ENCODE measurements around the gene TGFB2.
A peak's percentile ranks its signal among the peaks of the same experiment; 100 is the strongest.

TGFB2 gene

DNA sequence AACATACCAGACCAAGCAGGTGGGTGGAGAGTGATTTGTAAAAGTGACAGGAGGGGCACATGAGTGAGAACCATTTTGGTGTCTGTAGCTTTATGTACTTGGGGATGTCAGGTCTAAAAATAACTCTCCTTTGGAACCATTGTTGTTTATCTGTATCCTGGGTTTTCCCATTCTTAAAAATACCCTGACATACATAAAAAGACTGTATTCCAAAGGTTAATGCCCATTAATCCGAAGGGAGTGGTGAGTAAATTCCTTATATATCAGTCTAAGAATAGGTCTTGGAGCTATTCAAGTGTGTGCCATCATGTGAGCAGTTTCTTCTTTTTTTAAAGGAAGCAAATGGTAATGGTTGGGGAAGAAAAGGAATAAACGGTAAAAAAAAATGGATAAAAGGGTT is 117.5 kb downstream of the TGFB2 start:
- peak overlapping the region; percentile 98 for H2AFZ ChIP-seq (ENCODE audit: low read length, unreplicated experiment)
- no peaks in the 10 kb centered on the region for H3K79me2 ChIP-seq (ENCODE audit: control insufficient read depth, insufficient read depth, low read length, unreplicated experiment)
- no peak overlapping the region for H3K4me3 ChIP-seq (ENCODE audit: low read depth, low read length)
- H3K27me3 ChIP-seq (ENCODE audit: insufficient read depth, low read length): no peaks in the 10 kb centered on the region
- peak overlapping the region; percentile 91 for H3K27ac ChIP-seq (ENCODE audit: low read depth, low read length)
- H3K36me3 ChIP-seq (ENCODE audit: insufficient read depth, low read length): no peaks in the 10 kb centered on the region
- peaks cover 53% of the 10 kb centered on the region for H3K4me1 ChIP-seq (ENCODE audit: control insufficient read depth, insufficient read depth, low read length, unreplicated experiment)

DNA sequence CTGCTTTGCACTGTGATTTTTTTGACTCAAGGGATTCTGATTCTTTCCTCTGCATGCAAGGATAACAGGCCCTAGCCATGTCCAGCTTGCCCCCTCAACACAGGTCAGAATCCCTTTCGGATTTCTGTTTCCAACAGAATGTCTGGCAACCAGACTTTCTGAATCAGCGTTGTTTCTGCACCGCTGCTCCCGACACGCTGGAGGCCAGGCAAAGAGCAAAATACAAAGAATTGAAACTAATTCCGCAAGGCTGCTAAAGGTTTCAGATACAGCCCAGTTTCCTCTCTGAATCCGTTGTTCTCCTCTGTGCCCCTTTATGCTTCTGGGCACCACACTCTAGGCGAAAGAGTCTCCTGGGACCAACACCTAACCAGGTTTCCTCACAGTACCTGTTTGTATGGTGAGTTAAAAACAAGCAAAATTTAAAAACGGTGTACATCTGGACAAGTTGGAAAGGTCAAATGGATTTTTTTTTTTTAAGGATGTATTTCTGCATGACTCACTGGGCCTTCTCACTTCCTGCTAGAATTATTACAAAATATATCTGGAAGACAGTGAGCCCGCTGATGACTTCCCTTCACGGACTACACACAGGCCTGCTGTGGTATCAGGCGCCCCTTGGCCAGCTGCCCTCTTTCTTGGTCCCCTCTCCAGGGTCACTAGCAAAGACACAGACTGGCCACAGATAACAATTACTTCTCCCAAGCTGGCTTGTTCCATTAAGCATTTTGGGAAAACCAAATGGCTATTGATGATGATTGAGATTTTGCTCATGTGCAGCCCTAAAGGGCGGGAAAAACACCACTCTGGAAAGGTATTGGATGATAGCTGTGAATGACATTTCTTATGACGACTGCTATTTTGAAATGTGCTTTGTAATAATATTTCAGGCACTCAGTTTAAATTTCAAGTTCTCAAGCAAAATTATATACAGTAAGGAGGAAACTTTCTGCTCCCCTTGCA is 118.3 kb downstream of the TGFB2 start:
- no peaks in the 10 kb centered on the region for H3K36me3 ChIP-seq (ENCODE audit: insufficient read depth, low read length)
- no peaks in the 10 kb centered on the region for H3K27me3 ChIP-seq (ENCODE audit: insufficient read depth, low read length)
- peak overlapping the region; percentile 91 for H3K27ac ChIP-seq (ENCODE audit: low read depth, low read length)
- peaks cover 53% of the 10 kb centered on the region for H3K4me1 ChIP-seq (ENCODE audit: control insufficient read depth, insufficient read depth, low read length, unreplicated experiment)
- peak overlapping the region; percentile 65 for H3K4me3 ChIP-seq (ENCODE audit: low read depth, low read length)
- H3K79me2 ChIP-seq (ENCODE audit: control insufficient read depth, insufficient read depth, low read length, unreplicated experiment): no peaks in the 10 kb centered on the region
- peak overlapping the region; percentile 98 for H2AFZ ChIP-seq (ENCODE audit: low read length, unreplicated experiment)

DNA sequence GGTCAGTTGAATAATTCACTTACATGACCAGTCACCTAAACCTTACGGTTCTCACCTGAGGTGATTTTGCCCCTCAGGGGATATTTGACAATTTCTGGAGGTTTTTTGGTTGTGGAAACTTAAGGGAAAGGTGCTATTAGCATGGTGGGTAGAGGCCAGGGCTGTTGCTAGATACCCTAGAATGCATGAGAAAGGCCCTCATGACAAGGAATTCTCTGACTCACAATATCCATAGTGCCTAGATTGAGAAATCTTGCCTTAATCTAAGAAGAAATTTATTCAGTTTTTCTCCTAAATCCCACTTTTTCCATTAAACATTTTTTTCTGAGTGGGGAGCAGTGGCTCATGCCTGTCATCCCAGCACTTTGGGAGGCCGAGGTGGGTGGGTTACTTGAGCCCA is 119.7 kb downstream of the TGFB2 start:
- Histone ChIP-seq H3K79me2 (ENCODE audit: control insufficient read depth, insufficient read depth, low read length, unreplicated experiment) (no peaks in the 10 kb centered on the region), H3K36me3 (ENCODE audit: insufficient read depth, low read length) (no peaks in the 10 kb centered on the region), H3K27ac (ENCODE audit: low read depth, low read length) (peak overlapping the region; percentile 91), H2AFZ (ENCODE audit: low read length, unreplicated experiment) (peak overlapping the region; percentile 80), H3K27me3 (ENCODE audit: insufficient read depth, low read length) (no peaks in the 10 kb centered on the region), H3K4me3 (ENCODE audit: low read depth, low read length) (no peak overlapping the region), H3K4me1 (ENCODE audit: control insufficient read depth, insufficient read depth, low read length, unreplicated experiment) (peaks cover 44% of the 10 kb centered on the region)

DNA sequence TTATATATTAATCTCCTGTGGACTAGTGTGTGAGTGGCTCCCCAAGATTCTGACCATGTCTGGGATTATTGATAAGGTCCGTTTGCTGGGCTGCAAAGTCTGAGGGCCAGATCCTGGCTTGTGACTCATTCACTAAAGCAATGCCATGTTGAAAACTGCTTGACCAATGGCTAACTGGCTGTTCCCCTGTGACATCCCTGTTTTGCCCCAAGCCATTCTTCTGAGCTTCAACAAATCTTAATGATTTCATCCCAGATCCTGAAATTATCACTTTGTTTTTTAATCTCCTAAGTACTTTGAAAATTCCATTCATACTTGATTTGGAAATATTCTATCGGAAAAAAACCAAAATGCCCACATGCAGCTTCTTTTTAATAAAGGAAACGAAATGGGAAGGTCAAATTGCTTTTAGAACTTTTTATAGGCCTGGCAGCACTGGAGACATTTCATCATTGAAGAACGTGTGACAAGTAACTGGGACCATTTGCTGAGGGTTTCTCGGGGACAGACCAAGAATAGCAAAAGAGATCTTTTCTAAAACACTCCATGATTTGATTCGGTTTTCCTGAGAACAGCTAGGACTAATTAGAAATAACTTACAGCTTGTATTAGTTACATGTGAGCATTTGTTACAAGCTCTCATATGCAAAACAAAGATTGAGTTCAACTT is 121.3 kb downstream of the TGFB2 start:
- no peak overlapping the region for H3K27ac ChIP-seq (ENCODE audit: low read depth, low read length)
- no peaks in the 10 kb centered on the region for H3K36me3 ChIP-seq (ENCODE audit: insufficient read depth, low read length)
- H3K79me2 ChIP-seq (ENCODE audit: control insufficient read depth, insufficient read depth, low read length, unreplicated experiment): no peaks in the 10 kb centered on the region
- H3K4me1 ChIP-seq (ENCODE audit: control insufficient read depth, insufficient read depth, low read length, unreplicated experiment): peaks cover 29% of the 10 kb centered on the region
- no peaks in the 10 kb centered on the region for H3K27me3 ChIP-seq (ENCODE audit: insufficient read depth, low read length)
- no peak overlapping the region for H2AFZ ChIP-seq (ENCODE audit: low read length, unreplicated experiment)
- no peak overlapping the region for H3K4me3 ChIP-seq (ENCODE audit: low read depth, low read length)

DNA sequence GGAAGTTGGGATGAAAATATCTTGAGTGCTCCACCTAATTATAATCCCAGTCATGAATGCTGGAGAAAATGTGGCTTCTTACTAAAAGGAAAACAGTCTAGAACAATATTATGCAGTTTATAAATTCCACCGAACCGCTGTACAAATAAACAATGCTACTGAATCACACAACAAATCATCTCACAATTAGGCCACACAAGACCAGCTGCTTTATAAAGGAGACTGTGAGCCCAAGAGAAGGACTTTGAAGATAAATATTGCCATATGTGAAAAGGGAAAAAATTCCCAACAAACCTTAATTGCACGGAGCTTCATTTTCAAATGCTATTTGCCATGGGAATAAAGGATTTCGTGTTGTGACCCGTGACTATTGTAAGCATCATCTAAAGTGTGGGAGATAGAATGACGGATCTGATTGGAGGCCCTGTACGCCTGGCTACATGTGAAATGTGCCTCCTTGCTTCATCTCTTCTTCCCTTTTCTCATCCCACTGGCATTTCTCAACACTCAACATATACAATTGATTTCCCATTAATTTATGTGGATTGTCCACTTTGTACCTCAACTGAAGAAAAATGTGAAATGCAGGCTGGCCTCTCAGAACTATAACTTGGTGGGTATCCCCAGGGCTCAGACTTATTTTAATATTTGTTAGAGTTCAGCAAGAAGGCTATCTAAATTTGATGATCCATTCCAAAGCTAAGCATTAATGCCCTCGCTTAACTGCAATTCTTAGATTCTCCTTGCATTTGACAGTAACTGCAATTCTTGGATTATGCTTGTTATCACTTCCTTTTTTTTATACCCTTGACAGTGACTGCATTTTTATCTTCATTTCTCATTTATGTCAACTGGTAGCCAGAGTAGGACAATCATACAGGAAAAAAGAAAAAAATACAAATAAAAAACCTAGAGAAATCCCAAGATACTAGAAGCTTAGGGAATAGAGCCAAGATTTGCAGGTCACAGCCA is 122.3 kb downstream of the TGFB2 start:
- H3K27ac ChIP-seq (ENCODE audit: low read depth, low read length): no peak overlapping the region
- no peaks in the 10 kb centered on the region for H3K36me3 ChIP-seq (ENCODE audit: insufficient read depth, low read length)
- H2AFZ ChIP-seq (ENCODE audit: low read length, unreplicated experiment): no peak overlapping the region
- no peaks in the 10 kb centered on the region for H3K27me3 ChIP-seq (ENCODE audit: insufficient read depth, low read length)
- no peaks in the 10 kb centered on the region for H3K79me2 ChIP-seq (ENCODE audit: control insufficient read depth, insufficient read depth, low read length, unreplicated experiment)
- H3K4me3 ChIP-seq (ENCODE audit: low read depth, low read length): no peak overlapping the region
- H3K4me1 ChIP-seq (ENCODE audit: control insufficient read depth, insufficient read depth, low read length, unreplicated experiment): peaks cover 24% of the 10 kb centered on the region

DNA sequence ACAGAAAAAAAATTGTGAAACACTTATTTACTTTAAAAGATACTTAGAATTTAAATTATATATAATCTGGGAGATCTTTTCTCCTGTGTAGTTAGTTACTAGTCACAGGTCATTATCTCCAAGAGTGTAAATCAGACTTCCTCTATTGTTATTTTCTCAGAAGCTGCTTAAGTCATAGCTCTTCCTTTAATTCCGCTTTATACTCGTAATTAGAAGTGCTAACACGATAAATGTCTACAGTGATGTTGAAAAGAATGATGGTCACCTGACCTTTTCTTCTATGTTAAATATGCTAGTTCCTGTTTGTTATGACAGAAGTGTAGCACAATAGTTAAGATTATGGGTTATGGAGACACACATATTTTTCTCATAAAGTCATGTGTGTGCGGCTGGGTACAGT is 123.6 kb downstream of the TGFB2 start:
- peaks cover 16% of the 10 kb centered on the region for H3K4me1 ChIP-seq (ENCODE audit: control insufficient read depth, insufficient read depth, low read length, unreplicated experiment)
- no peak overlapping the region for H2AFZ ChIP-seq (ENCODE audit: low read length, unreplicated experiment)
- H3K4me3 ChIP-seq (ENCODE audit: low read depth, low read length): no peak overlapping the region
- no peaks in the 10 kb centered on the region for H3K27me3 ChIP-seq (ENCODE audit: insufficient read depth, low read length)
- no peak overlapping the region for H3K27ac ChIP-seq (ENCODE audit: low read depth, low read length)
- no peaks in the 10 kb centered on the region for H3K36me3 ChIP-seq (ENCODE audit: insufficient read depth, low read length)
- no peaks in the 10 kb centered on the region for H3K79me2 ChIP-seq (ENCODE audit: control insufficient read depth, insufficient read depth, low read length, unreplicated experiment)

DNA sequence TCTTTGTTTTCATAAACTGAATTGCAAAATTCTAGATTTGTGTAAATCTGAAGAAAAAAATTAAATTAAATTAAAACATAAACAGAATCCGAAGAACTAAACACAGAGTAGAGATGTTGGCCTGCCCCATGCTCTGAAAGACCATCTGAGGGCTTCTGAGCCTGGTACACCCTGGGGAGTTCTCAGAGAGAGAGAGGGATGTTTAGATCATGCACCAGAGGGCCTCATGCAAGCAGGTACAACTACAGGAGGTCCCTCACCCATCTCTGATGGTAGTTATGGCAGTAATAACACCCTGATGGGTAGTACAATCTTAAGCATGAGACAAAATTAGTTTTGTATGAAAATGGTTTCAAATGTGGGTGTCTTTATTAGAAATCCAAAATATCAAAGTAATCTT is 127.7 kb downstream of the TGFB2 start:
- no peak overlapping the region for H3K4me3 ChIP-seq (ENCODE audit: low read depth, low read length)
- no peaks in the 10 kb centered on the region for H3K27me3 ChIP-seq (ENCODE audit: insufficient read depth, low read length)
- H2AFZ ChIP-seq (ENCODE audit: low read length, unreplicated experiment): no peak overlapping the region
- H3K27ac ChIP-seq (ENCODE audit: low read depth, low read length): no peak overlapping the region
- H3K36me3 ChIP-seq (ENCODE audit: insufficient read depth, low read length): no peaks in the 10 kb centered on the region
- H3K79me2 ChIP-seq (ENCODE audit: control insufficient read depth, insufficient read depth, low read length, unreplicated experiment): no peaks in the 10 kb centered on the region
- peaks cover 25% of the 10 kb centered on the region for H3K4me1 ChIP-seq (ENCODE audit: control insufficient read depth, insufficient read depth, low read length, unreplicated experiment)

DNA sequence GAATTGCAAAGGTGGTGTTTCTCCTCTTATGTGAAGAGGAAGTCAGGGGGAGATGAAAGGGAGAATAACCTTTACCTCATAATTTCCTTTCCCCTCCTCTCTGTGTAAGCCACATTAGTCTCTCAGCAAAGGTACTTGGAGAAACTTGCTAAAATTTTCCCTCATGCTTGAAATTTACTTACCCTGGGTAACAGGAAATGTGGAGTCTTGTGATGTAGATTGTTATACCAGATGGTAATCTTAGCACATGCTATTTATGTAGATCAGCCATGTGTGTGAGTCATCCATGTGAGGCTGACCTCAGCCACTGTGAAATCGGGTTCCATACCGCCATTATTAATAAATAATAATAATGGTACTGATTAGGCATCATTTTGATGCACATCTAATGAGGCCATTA is 128.4 kb downstream of the TGFB2 start:
- Histone ChIP-seq H3K27me3 (ENCODE audit: insufficient read depth, low read length) (no peaks in the 10 kb centered on the region), H3K4me3 (ENCODE audit: low read depth, low read length) (no peak overlapping the region), H3K79me2 (ENCODE audit: control insufficient read depth, insufficient read depth, low read length, unreplicated experiment) (no peaks in the 10 kb centered on the region), H2AFZ (ENCODE audit: low read length, unreplicated experiment) (peak overlapping the region; percentile 17), H3K27ac (ENCODE audit: low read depth, low read length) (no peak overlapping the region), H3K4me1 (ENCODE audit: control insufficient read depth, insufficient read depth, low read length, unreplicated experiment) (peaks cover 31% of the 10 kb centered on the region), H3K36me3 (ENCODE audit: insufficient read depth, low read length) (no peaks in the 10 kb centered on the region)

DNA sequence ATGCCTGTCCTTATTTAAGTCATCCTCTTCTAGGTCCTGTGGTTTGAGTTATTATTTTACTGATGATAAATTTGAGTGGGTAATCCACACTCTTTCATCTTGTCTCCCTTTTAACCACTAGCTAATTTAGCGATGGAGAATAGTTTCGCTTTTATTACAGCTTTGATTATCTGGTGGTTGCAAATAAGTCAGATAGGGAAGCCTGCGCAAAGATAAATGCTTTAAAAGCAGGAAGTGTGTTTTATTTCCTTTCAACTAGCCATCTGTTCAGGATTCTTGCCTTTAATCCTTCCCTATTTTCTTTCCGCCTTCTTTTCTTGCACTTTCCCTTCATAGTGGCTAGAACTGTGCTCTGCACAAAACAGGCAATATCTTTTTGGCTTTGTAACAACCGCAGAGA is 129.0 kb downstream of the TGFB2 start:
- Histone ChIP-seq H3K79me2 (ENCODE audit: control insufficient read depth, insufficient read depth, low read length, unreplicated experiment) (no peaks in the 10 kb centered on the region), H2AFZ (ENCODE audit: low read length, unreplicated experiment) (no peak overlapping the region), H3K4me3 (ENCODE audit: low read depth, low read length) (no peak overlapping the region), H3K27ac (ENCODE audit: low read depth, low read length) (no peak overlapping the region), H3K36me3 (ENCODE audit: insufficient read depth, low read length) (no peaks in the 10 kb centered on the region), H3K27me3 (ENCODE audit: insufficient read depth, low read length) (no peaks in the 10 kb centered on the region), H3K4me1 (ENCODE audit: control insufficient read depth, insufficient read depth, low read length, unreplicated experiment) (peaks cover 37% of the 10 kb centered on the region)

DNA sequence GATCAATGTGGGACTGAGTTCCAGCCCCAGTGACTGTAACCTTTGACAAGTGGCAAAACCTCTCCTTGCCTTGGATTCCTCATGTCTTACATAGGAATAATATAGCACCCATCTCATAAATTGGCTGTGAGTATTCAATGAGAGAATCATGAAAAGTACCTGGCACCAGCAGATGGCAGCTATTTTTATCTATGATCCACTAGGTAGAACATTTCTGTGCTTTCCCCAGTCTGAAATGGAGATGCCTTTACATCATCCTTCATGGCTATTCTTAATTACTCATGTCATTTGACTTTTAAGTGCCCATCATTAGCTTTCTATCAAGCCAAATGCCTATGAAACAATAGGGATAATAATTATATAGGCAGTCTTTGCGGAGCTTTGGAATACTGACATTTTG is 130.1 kb downstream of the TGFB2 start:
- H3K27ac ChIP-seq (ENCODE audit: low read depth, low read length): no peak overlapping the region
- peaks cover 48% of the 10 kb centered on the region for H3K4me1 ChIP-seq (ENCODE audit: control insufficient read depth, insufficient read depth, low read length, unreplicated experiment)
- H3K36me3 ChIP-seq (ENCODE audit: insufficient read depth, low read length): no peaks in the 10 kb centered on the region
- H2AFZ ChIP-seq (ENCODE audit: low read length, unreplicated experiment): peak overlapping the region; percentile 12
- H3K4me3 ChIP-seq (ENCODE audit: low read depth, low read length): no peak overlapping the region
- H3K27me3 ChIP-seq (ENCODE audit: insufficient read depth, low read length): no peaks in the 10 kb centered on the region
- H3K79me2 ChIP-seq (ENCODE audit: control insufficient read depth, insufficient read depth, low read length, unreplicated experiment): no peaks in the 10 kb centered on the region
